KMS-11 (cell line): ENCODE results near the gene SPTBN1.
"Not testable (repeated sequence)": the region's sequence is repeated elsewhere in the genome, so short reads cannot be mapped to it uniquely, and the experiment has no call there.

ENCODE experiments used
- H2AFZ ChIP-seq: fragments of 200-600 bp; sonication (generic); 2 replicates; pipeline ENCODE4 v1.6.1; 2016; ENCODE audit warnings: antibody characterized with exemption, mixed run types, low read depth
- H3K27ac ChIP-seq: fragments of 200-600 bp; sonication (generic); 2 replicates; pipeline ENCODE4 v1.6.1; 2016; ENCODE audit warnings: mild to moderate bottlenecking, mixed run types
- H3K27me3 ChIP-seq: fragments of 200-600 bp; sonication (generic); 2 replicates; pipeline ENCODE4 v1.6.1; 2017; ENCODE audit warnings: mild to moderate bottlenecking, low read depth, mixed run types, moderate library complexity; ENCODE audit not compliant: insufficient read depth
- H3K36me3 ChIP-seq: fragments of 200-600 bp; sonication (generic); 2 replicates; pipeline ENCODE4 v1.6.1; 2017; ENCODE audit warnings: mild to moderate bottlenecking, mixed run types; ENCODE audit not compliant: insufficient read depth
- H3K4me1 ChIP-seq: fragments of 200-600 bp; sonication (generic); 2 replicates; pipeline ENCODE4 v1.6.1; 2016; ENCODE audit warnings: mild to moderate bottlenecking, low read depth, mixed run types; ENCODE audit not compliant: poor library complexity, severe bottlenecking
- H3K4me2 ChIP-seq: fragments of 200-600 bp; sonication (generic); 2 replicates; pipeline ENCODE4 v1.7.0; 2016; ENCODE audit warnings: mild to moderate bottlenecking, mixed run types
- H3K4me3 ChIP-seq: fragments of 200-600 bp; sonication (generic); IDR thresholded peaks from 2 replicates; pipeline ENCODE4 v1.6.1; 2017; ENCODE audit warnings: low read depth, low read length, mixed read lengths; ENCODE audit not compliant: insufficient read depth
- H3K79me2 ChIP-seq: fragments of 200-600 bp; sonication (generic); 2 replicates; pipeline ENCODE4 v1.6.1; 2016; ENCODE audit warnings: low read depth, mixed run types; ENCODE audit not compliant: insufficient read depth
- H3K9ac ChIP-seq: fragments of 200-600 bp; sonication (generic); 2 replicates; pipeline ENCODE4 v1.6.1; 2016; ENCODE audit warnings: mild to moderate bottlenecking, mixed run types
- H4K20me1 ChIP-seq: fragments of 200-600 bp; sonication (generic); 2 replicates; pipeline ENCODE4 v1.6.1; 2016; ENCODE audit warnings: mild to moderate bottlenecking, mixed run types; ENCODE audit not compliant: insufficient read depth
- CTCF ChIP-seq: fragments of 200-600 bp; sonication (generic); conservative IDR thresholded peaks from 2 replicates; pipeline ENCODE4 v1.6.1; 2017; ENCODE audit warnings: low read depth, mild to moderate bottlenecking, antibody characterized with exemption, low read length, moderate library complexity, mixed read lengths

The SPTBN1 gene

GRCh38 chr2:54691445-54692135 lies 235.5 kb downstream of the SPTBN1 start:
- no peaks in the 10 kb centered on the region for H4K20me1 ChIP-seq
- H3K79me2 ChIP-seq, result no peaks in the 10 kb centered on the region
- H2AFZ ChIP-seq, result no peak overlapping the region
- H3K4me2 ChIP-seq, result no peak overlapping the region
- no peaks in the 10 kb centered on the region for H3K36me3 ChIP-seq
- TF ChIP-seq CTCF, result no peak
- no peak overlapping the region for H3K27ac ChIP-seq
- H3K9ac ChIP-seq, result no peak overlapping the region
- no peaks in the 10 kb centered on the region for H3K27me3 ChIP-seq
- no peaks in the 10 kb centered on the region for H3K4me1 ChIP-seq
- no peak overlapping the region for H3K4me3 ChIP-seq

- Histone ChIP-seq H2AFZ (no peak overlapping the region), H3K27me3 (no peaks in the 10 kb centered on the region), H3K4me2 (no peak overlapping the region), H3K4me3 (no peak overlapping the region), H4K20me1 (no peaks in the 10 kb centered on the region), H3K36me3 (no peaks in the 10 kb centered on the region), H3K79me2 (no peaks in the 10 kb centered on the region), H3K27ac (no peak overlapping the region), H3K9ac (no peak overlapping the region), H3K4me1 (no peaks in the 10 kb centered on the region)
- TF ChIP-seq CTCF, result no peak
Observed at GRCh38 chr2:54692556-54692955, 236.4 kb downstream of the SPTBN1 start.

- H3K36me3 ChIP-seq, result no peaks in the 10 kb centered on the region
- H3K4me3 ChIP-seq, result no peak overlapping the region
- no peak for TF ChIP-seq CTCF
- no peaks in the 10 kb centered on the region for H3K79me2 ChIP-seq
- H4K20me1 ChIP-seq, result no peaks in the 10 kb centered on the region
- no peaks in the 10 kb centered on the region for H3K27me3 ChIP-seq
- no peaks in the 10 kb centered on the region for H3K4me1 ChIP-seq
- H3K4me2 ChIP-seq, result no peak overlapping the region
- H2AFZ ChIP-seq, result no peak overlapping the region
- no peak overlapping the region for H3K27ac ChIP-seq
- H3K9ac ChIP-seq, result no peak overlapping the region
Observed at GRCh38 chr2:54695378-54695777, 239.3 kb downstream of the SPTBN1 start.

- no peaks in the 10 kb centered on the region for H3K27me3 ChIP-seq
- no peak for TF ChIP-seq CTCF
- H3K4me3 ChIP-seq, result no peak overlapping the region
- no peaks in the 10 kb centered on the region for H3K36me3 ChIP-seq
- H3K4me2 ChIP-seq, result no peak overlapping the region
- H4K20me1 ChIP-seq, result no peaks in the 10 kb centered on the region
- no peak overlapping the region for H2AFZ ChIP-seq
- no peak overlapping the region for H3K9ac ChIP-seq
- H3K4me1 ChIP-seq, result no peaks in the 10 kb centered on the region
- H3K79me2 ChIP-seq, result no peaks in the 10 kb centered on the region
- no peak overlapping the region for H3K27ac ChIP-seq
Observed at GRCh38 chr2:54697934-54698333, 241.8 kb downstream of the SPTBN1 start.

- H4K20me1 ChIP-seq, H3K4me2 ChIP-seq, H3K27ac ChIP-seq, H3K79me2 ChIP-seq, H3K4me3 ChIP-seq, H3K4me1 ChIP-seq, H3K27me3 ChIP-seq, H2AFZ ChIP-seq, H3K36me3 ChIP-seq, H3K9ac ChIP-seq: not testable (repeated sequence)
Observed at GRCh38 chr2:54698926-54699325, 242.8 kb downstream of the SPTBN1 start.
